ENCODE results near the gene ZNF764. TPM values are rescaled to one million over a fixed set of nuclear protein-coding genes. Genes with fewer than 3 reads are reported as not detected.
A peak's percentile ranks its signal among the peaks of the same experiment; 100 is the strongest.

ZNF764 gene
- total and polyA plus RNA-seq, 9 of the 15 experiments (the other 6 are each of a cell fraction or from before 2014, with no cell fraction given) = 0.69 to 10.1 (median 4.1) TPM

- TF ChIP-seq ZMIZ1 (IDR thresholded peaks at IDR 0.05; ENCODE audit: low read depth in 2 of 2, low read length in 2 of 2) (no peak), MEF2A (IDR thresholded peaks at IDR 0.05; ENCODE audit: control insufficient read depth, low read depth, low read length) (no peak), CTCF (IDR thresholded peaks at IDR 0.05 in 2 of 3, conservative IDR thresholded peaks at IDR 0.05 in 1 of 3; ENCODE audit: insufficient read depth in 2 of 3, low read depth in 1 of 3, low read length in 3 of 3) (0 out of 6 replicates have a peak, but pooled peaks of 1 of the 3 experiments have one; percentile 11), CTCFL (IDR thresholded peaks at IDR 0.05; ENCODE audit: borderline replicate concordance, insufficient read depth, low read depth, low read length, poor library complexity, severe bottlenecking) (peak; percentile 53), OTX1 (CRISPR knock-in tag; IDR thresholded peaks at IDR 0.05) (no peak), ZBTB17 (CRISPR knock-in tag; IDR thresholded peaks at IDR 0.05) (no peak), IRF1 (CRISPR knock-in tag; IDR thresholded peaks at IDR 0.05; ENCODE audit: borderline replicate concordance) (no peak), TFAP4 (CRISPR knock-in tag; IDR thresholded peaks at IDR 0.05; ENCODE audit: borderline replicate concordance) (0 out of 2 replicates have a peak, but pooled peaks have one; percentile 2)
Observed at GRCh38 chr16:30557707-30557956, 542 bp downstream of the ZNF764 start (continued).

Data from K562 (cell line).